Stimulated activated CD8-positive, alpha-beta memory T cell treated with anti-CD3 and anti-CD28 coated beads, Interleukin-4, amount 100 ng/mL, for 4 hours (primary cell): Measurements from ENCODE around the gene RAMAC.
"Not testable (repeated sequence)": the region's sequence is repeated elsewhere in the genome, so short reads cannot be mapped to it uniquely, and the experiment has no call there.

ENCODE experiments used
- DNase-seq, 2 donors: peaks; one replicate each; pipeline ENCODE4 v3.0.0-alpha.2; 2020; ENCODE audit warnings: low read depth in 2 of 2, low spot score in 1 of 2

Gene RAMAC

GRCh38 chr15:83012076-83012426, 26.0 kb downstream of the RAMAC start:
- DNase-seq, result no peak

GRCh38 chr15:83012636-83013035, 26.6 kb downstream of the RAMAC start:
- DNase-seq, result no peak

- no peak for DNase-seq
Observed at GRCh38 chr15:83014205-83014653, 28.2 kb downstream of the RAMAC start.

- DNase-seq, result no peak
Observed at GRCh38 chr15:83015361-83015760, 29.4 kb downstream of the RAMAC start.

- DNase-seq, result no peak
Observed at GRCh38 chr15:83016906-83017305, 30.9 kb downstream of the RAMAC start.

GRCh38 chr15:83018436-83018835, 32.4 kb downstream of the RAMAC start:
- DNase-seq, result no peak

GRCh38 chr15:83030021-83030420, 44.0 kb downstream of the RAMAC start:
- no peak for DNase-seq

- not testable (repeated sequence) for DNase-seq
Observed at GRCh38 chr15:83031234-83031633, 45.2 kb downstream of the RAMAC start.

- no peak for DNase-seq
Observed at GRCh38 chr15:83036253-83036652, 50.2 kb downstream of the RAMAC start.

GRCh38 chr15:83039206-83039605, 53.2 kb downstream of the RAMAC start:
- DNase-seq, result no peak
